IPS-18a (cell line): ENCODE results near the gene SDK2.

Experiments
- H3K27ac ChIP-seq: one replicate; pipeline ENCODE4 v1.5.1; 2013; ENCODE audit warnings: low read length
- H3K27me3 ChIP-seq: one replicate; pipeline ENCODE4 v1.6.1; 2013; ENCODE audit warnings: mild to moderate bottlenecking, low read length; ENCODE audit not compliant: control insufficient read depth, insufficient read depth
- H3K36me3 ChIP-seq: one replicate; pipeline ENCODE4 v1.6.1; 2013; ENCODE audit warnings: low read depth, low read length; ENCODE audit not compliant: control insufficient read depth
- H3K4me1 ChIP-seq: one replicate; pipeline ENCODE4 v1.6.1; 2013; ENCODE audit warnings: low read depth, low read length; ENCODE audit not compliant: control insufficient read depth
- H3K4me3 ChIP-seq: one replicate; pipeline ENCODE4 v1.5.1; 2013; ENCODE audit warnings: low read length
- H3K9ac ChIP-seq: one replicate; pipeline ENCODE4 v1.6.1; 2013; ENCODE audit warnings: mild to moderate bottlenecking, low read length, moderate library complexity
- H3K9me3 ChIP-seq: one replicate; pipeline ENCODE4 v1.6.1; 2013; ENCODE audit warnings: low read depth, low read length; ENCODE audit not compliant: control insufficient read depth

SDK2 gene

DNA sequence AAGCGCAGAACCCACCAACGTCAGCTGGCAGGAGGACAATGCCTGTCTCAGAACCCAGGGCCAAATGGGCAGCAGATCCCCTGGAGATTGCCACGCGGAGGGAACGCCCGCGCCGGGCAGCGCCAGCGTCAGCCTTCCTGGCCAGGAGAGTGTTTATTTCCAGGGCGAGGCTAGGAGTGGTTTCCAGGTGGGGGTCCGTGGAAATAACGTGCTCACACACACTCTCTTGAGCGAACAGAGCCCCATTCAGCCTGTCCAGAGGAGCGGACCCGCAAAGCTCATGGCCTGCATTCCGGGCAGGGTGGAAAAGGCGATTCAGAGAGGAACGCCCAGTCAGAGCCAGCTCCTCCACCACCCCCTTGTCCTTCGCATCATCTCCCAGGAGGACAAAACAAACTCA is 40.3 kb downstream of the SDK2 start:
- Histone ChIP-seq H3K4me1 (no peaks in the 10 kb centered on the region), H3K4me3 (no peak overlapping the region), H3K27ac (no peak overlapping the region), H3K36me3 (no peaks in the 10 kb centered on the region), H3K9ac (no peak overlapping the region), H3K9me3 (no peaks in the 10 kb centered on the region), H3K27me3 (no peaks in the 10 kb centered on the region)

DNA sequence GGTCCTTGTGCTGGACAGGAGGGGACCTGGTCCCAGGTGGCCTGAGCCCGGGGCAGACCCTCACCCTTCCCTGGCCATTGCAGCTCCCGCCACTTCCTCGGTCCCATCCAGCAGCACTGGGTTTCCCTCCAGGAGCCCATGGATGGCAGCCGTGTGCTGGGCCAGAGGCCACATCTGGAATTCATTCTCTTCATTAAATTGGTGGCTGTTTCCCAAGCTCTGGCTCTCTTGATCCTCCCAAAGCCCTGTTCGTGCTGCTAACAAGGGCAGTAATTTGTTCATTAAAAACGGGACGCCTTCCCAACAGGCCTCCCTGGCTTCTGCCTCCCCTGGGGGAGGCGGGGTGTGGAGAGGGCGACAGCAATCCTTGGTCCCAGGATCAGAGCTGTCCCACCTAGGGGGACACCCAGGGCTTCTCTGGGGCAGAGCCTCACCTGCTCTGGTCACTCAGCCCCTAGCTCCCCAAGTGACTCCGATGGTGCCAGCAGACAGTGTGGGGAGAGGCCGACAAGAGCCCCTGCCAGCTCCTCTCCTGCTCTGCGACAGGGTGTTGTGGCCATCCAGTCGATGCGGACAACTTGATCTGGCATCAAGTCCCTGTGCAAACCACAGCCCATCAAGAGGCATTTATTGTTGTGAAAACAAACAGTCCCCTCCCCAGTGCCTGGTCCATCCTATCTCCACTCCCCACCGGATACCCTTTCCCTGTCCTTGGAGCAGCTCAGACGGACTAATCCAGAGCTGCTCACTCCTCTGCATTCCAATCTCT is 44.0 kb downstream of the SDK2 start:
- Histone ChIP-seq H3K36me3 (no peaks in the 10 kb centered on the region), H3K27me3 (no peaks in the 10 kb centered on the region), H3K4me1 (no peaks in the 10 kb centered on the region), H3K4me3 (no peak overlapping the region), H3K27ac (no peak overlapping the region), H3K9me3 (no peaks in the 10 kb centered on the region), H3K9ac (no peak overlapping the region)

DNA sequence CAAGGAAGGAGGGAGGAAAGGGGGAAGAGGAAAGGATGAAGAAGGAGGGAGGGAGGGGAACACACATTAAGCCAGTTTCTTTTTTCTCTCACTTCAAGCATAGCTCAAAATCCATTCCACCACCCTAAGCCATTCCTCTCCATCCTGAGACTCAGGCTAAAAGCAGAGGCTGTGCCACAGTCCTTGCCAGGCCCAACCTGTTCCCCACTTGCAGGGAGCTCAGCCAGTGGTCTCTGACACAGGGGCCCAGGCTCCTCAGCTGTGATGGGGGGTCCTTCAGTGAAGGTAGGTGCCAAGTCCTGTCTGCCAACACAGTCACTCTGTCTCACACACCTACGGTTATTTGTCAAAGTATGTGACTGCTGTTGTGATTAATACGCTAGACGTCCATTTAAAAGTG is 44.6 kb downstream of the SDK2 start:
- no peak overlapping the region for H3K9ac ChIP-seq
- H3K9me3 ChIP-seq = no peaks in the 10 kb centered on the region
- no peaks in the 10 kb centered on the region for H3K36me3 ChIP-seq
- no peaks in the 10 kb centered on the region for H3K27me3 ChIP-seq
- H3K4me3 ChIP-seq = no peak overlapping the region
- no peaks in the 10 kb centered on the region for H3K4me1 ChIP-seq
- H3K27ac ChIP-seq = no peak overlapping the region

DNA sequence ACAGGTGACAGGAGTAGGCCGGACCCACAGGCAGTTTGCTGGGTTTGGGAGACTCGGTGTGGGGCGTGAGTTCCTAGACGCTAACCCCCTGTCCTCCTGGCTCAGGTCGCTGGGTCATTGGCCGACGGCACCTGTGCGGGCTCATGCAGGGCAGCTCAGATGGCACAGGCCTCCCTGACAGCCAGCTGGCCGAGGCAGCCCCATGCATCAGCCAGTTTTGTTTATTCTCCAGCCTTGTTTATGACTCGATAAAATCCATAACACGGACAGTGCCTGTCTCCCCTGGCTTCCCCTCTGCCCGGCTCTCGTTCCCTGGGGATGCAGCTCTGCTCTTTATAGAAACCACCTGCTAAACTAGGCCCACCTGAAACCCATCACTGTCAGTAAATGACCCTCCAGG is 46.0 kb downstream of the SDK2 start:
- Histone ChIP-seq H3K4me1 (no peaks in the 10 kb centered on the region), H3K27ac (no peak overlapping the region), H3K27me3 (no peaks in the 10 kb centered on the region)

DNA sequence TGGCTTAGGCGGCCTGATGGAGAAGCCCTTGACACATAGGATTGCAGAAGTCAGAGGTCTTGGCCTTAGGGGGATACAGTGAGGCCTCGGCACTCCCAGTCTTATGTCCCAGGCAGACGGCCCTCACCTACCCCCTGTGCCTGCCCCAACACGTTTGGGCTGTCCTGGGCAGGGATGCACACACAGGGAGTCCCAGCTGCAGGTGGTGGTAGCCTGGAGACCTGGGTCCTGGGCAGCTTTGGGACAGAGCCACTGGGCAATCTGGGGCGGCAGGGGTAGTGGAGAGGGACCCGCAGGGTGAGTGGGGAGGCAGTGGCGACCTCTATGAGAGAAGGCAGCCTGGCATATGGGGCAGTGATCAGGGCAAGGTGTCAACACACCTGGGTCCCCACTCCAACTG is 48.3 kb downstream of the SDK2 start:
- Histone ChIP-seq H3K9me3 (no peaks in the 10 kb centered on the region), H3K9ac (no peak overlapping the region), H3K27ac (no peak overlapping the region), H3K4me3 (no peak overlapping the region), H3K4me1 (no peaks in the 10 kb centered on the region), H3K36me3 (no peaks in the 10 kb centered on the region), H3K27me3 (no peaks in the 10 kb centered on the region)

More for the DNA sequence above, 46.0 kb downstream of the SDK2 start:
- H3K4me3 ChIP-seq = no peak overlapping the region
- H3K9me3 ChIP-seq = no peaks in the 10 kb centered on the region
- H3K9ac ChIP-seq = no peak overlapping the region
- no peaks in the 10 kb centered on the region for H3K36me3 ChIP-seq

DNA sequence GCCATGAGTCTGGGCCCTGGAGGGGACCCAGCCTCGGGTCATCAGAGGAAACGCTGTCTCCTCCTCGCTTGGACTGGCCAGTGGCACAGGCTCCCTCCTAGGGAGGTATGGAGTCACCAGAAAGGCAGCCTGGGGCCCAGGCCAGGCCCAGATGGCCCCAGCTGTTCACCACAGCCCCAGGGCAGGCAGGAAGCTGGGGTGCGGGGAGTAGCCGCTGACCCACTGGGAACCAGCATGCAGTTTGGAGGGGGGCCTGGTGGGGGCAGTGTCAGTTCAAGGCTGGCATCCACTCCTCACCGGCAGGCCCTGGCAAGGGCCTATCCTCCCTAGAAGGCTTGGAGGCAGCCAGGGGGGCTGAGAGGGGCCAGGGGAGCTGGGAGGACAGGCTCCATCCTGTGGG is 48.8 kb downstream of the SDK2 start:
- H3K9ac ChIP-seq = no peak overlapping the region
- no peaks in the 10 kb centered on the region for H3K27me3 ChIP-seq

DNA sequence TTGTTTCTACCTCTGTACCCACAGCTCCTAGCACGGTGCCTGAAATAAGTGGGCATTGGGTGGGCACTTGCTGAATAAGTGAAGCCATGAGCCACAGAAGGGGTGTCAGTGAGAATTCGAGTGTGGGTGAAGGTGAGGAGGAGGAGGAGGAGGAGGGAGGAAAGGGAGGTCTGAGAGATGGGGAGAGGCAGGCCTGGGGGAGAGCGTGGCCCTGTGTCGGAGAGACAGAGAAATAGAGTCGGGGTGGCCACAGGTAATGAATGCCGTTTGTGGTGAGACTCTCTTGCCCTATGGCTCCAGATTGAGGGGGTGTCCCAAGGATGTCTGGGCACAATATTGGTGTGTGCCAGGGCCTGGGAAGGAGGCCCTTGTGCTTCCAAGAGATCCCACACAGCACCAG is 49.2 kb downstream of the SDK2 start:
- Histone ChIP-seq H3K27me3 (no peaks in the 10 kb centered on the region), H3K4me1 (peaks cover 5% of the 10 kb centered on the region), H3K27ac (no peak overlapping the region)

More for the DNA sequence above, 48.8 kb downstream of the SDK2 start:
- Histone ChIP-seq H3K4me3 (no peak overlapping the region), H3K36me3 (no peaks in the 10 kb centered on the region), H3K27ac (no peak overlapping the region), H3K4me1 (peaks cover under 1% of the 10 kb centered on the region), H3K9me3 (no peaks in the 10 kb centered on the region)

DNA sequence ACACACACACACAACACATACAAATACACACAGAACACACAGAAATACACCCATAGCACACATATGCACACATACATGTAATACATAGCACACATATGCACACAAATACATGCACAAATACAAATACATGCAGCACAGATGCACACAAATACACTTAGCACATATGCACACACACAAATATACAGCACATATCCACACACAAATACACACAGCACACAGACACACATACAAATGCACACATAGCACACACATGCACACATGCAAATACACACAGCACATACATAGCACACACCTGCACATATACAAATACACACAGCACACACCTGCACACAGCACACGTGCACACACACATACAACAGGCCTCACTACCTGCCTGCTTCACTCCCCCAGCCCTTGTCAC is 49.6 kb downstream of the SDK2 start:
- Histone ChIP-seq H3K27ac (no peak overlapping the region), H3K4me3 (no peak overlapping the region), H3K36me3 (no peaks in the 10 kb centered on the region), H3K9me3 (no peaks in the 10 kb centered on the region), H3K27me3 (no peaks in the 10 kb centered on the region), H3K4me1 (peaks cover 9% of the 10 kb centered on the region), H3K9ac (no peak overlapping the region)

More for the DNA sequence above, 49.2 kb downstream of the SDK2 start:
- Histone ChIP-seq H3K4me3 (no peak overlapping the region), H3K36me3 (no peaks in the 10 kb centered on the region), H3K9ac (no peak overlapping the region), H3K9me3 (no peaks in the 10 kb centered on the region)

DNA sequence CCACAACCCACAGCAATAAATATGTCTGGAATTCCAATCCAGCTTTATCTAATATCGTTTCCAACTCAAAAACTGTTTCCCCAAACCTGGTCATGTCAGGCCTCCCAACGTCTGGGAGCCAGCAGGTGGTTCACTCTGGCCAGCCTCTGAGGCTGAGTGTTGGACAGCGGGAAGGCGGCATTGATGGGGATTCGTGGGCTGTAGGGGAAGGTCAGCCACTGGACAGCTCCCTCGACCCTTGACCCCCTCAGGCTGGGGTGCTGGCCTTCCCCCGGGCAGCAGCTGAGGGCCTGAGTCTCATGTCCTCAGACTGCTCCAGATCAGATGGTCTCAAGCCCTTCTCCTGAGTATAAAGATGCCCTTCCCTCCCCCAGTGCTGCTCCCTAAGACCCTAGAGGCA is 50.2 kb downstream of the SDK2 start:
- H3K27me3 ChIP-seq = no peaks in the 10 kb centered on the region
- H3K9ac ChIP-seq = no peak overlapping the region
- H3K4me1 ChIP-seq = peaks cover 11% of the 10 kb centered on the region
- H3K27ac ChIP-seq = no peak overlapping the region
- H3K9me3 ChIP-seq = no peaks in the 10 kb centered on the region
- no peaks in the 10 kb centered on the region for H3K36me3 ChIP-seq
- H3K4me3 ChIP-seq = no peak overlapping the region

DNA sequence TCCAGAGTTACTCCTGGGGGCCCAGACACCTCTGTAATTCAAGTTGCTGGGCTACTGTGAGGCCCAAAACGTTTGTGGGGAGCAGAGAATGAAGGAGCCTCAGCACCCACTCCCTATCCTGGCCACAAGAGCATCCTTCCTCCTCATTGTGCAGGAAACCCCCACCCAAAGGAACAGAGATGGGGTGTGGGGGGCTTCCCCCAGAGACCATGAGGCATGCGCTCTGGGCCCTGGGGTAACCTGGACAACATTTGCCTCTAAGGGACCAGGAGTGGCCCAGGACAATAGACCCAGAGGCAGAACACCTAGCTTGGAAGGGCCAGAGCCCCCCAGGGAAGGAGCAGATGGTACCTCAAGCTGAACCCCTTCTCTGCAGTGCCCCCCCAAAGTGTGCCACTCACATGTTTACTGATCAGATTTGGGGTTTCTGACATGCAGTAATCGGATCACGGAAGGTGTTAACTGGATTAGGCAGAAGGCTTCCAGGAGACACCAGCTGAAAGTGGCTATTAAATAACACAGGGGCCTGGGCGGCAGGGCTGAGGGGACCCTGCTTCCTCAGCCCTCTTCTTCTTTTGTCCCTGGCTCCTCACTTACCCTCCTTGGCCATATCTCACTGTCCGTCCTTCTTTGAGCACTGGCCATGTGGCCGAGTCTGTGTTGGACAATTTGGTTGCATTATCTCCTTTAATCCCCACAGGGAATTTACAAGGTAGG is 50.8 kb downstream of the SDK2 start:
- peaks cover 11% of the 10 kb centered on the region for H3K4me1 ChIP-seq
- H3K27ac ChIP-seq = no peak overlapping the region
- H3K36me3 ChIP-seq = no peaks in the 10 kb centered on the region
- no peaks in the 10 kb centered on the region for H3K9me3 ChIP-seq
- H3K9ac ChIP-seq = no peak overlapping the region
- no peak overlapping the region for H3K4me3 ChIP-seq
- H3K27me3 ChIP-seq = no peaks in the 10 kb centered on the region

DNA sequence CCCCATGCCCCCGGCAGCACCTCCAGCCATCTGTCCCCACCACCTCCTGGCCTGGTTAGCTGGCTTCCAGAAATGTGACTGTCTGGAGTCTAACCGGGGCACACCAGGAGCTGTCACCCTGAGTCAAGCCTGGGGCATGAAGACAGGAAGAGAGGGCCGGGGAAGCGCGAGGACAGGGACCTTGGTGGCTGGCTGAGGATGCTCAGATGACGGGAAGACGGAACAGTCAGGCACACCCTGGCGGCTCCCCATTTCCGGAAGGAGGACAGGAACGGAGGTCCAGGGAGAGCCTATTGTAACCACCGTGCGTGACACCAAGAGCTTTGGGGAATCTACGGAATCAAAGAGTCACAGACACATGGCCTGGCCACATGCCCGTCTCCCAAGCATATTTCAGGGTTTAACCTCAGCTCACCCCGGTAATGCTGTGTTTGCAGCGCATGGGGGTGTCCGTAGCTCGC is 51.7 kb downstream of the SDK2 start:
- Histone ChIP-seq H3K9ac (no peak overlapping the region), H3K4me3 (no peak overlapping the region), H3K4me1 (peaks cover 14% of the 10 kb centered on the region), H3K27ac (no peak overlapping the region), H3K9me3 (no peaks in the 10 kb centered on the region), H3K36me3 (no peaks in the 10 kb centered on the region), H3K27me3 (no peaks in the 10 kb centered on the region)

DNA sequence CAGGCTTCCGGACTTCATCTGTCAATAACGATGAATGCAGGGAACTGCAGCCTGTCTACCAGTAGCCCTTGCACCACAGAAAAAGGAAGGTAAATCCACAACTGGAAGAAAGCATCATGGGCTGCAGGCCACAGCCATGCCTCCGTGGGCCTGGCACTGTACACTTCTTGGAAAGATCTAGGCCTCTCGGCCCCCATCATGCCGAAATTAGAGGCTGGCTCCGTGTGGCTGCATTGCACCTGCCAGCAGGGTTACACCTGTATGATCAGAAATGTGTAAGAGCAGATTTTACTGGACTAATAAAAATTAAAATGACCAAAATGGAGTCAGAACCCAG is 52.2 kb downstream of the SDK2 start:
- Histone ChIP-seq H3K9ac (no peak overlapping the region), H3K27ac (no peak overlapping the region), H3K9me3 (no peaks in the 10 kb centered on the region), H3K4me1 (peaks cover 16% of the 10 kb centered on the region), H3K36me3 (no peaks in the 10 kb centered on the region), H3K27me3 (no peaks in the 10 kb centered on the region), H3K4me3 (no peak overlapping the region)
